IMR-90 (cell line): Measurements from ENCODE around the gene CILP.

Experiments
- CTCF ChIP-seq: conservative IDR thresholded peaks from 2 replicates; pipeline ENCODE4 v1.5.1; 2012; ENCODE audit warnings: mild to moderate bottlenecking, low read depth, low read length, improper control_type of control experiment
- ELK1 ChIP-seq: fragments of 150-350 bp; IDR thresholded peaks from 2 replicates; pipeline ENCODE4 v1.6.1; 2016; ENCODE audit warnings: low read depth, mild to moderate bottlenecking, low read length, moderate library complexity, borderline replicate concordance
- FOS ChIP-seq: fragments of 150-350 bp; IDR thresholded peaks from 2 replicates; pipeline ENCODE4 v1.6.1; 2016; ENCODE audit warnings: low read depth, low read length
- MAZ ChIP-seq: IDR thresholded peaks from 2 replicates; pipeline ENCODE4 v1.6.1; 2012; ENCODE audit warnings: low read depth, mild to moderate bottlenecking, low read length, improper control_type of control experiment, moderate library complexity, borderline replicate concordance
- POLR2A ChIP-seq: IDR thresholded peaks from 2 replicates; pipeline ENCODE4 v1.6.1; 2012; ENCODE audit warnings: mild to moderate bottlenecking, low read depth, low read length
- RAD21 ChIP-seq: IDR thresholded peaks from 2 replicates; pipeline ENCODE4 v1.6.1; 2012; ENCODE audit warnings: low read length, improper control_type of control experiment
- RCOR1 ChIP-seq: IDR thresholded peaks from 2 replicates; pipeline ENCODE4 v1.6.1; 2012; ENCODE audit warnings: mild to moderate bottlenecking, low read length, improper control_type of control experiment; ENCODE audit not compliant: insufficient replicate concordance
- RFX5 ChIP-seq: IDR thresholded peaks from 2 replicates; pipeline ENCODE4 v1.8.0; 2012; ENCODE audit warnings: low read depth, mild to moderate bottlenecking, low read length, moderate library complexity
- SMC3 ChIP-seq: fragments of 150-350 bp; IDR thresholded peaks from 2 replicates; pipeline ENCODE4 v1.6.1; 2016; ENCODE audit warnings: low read depth, mild to moderate bottlenecking, antibody characterized with exemption, low read length, moderate library complexity

DNA sequence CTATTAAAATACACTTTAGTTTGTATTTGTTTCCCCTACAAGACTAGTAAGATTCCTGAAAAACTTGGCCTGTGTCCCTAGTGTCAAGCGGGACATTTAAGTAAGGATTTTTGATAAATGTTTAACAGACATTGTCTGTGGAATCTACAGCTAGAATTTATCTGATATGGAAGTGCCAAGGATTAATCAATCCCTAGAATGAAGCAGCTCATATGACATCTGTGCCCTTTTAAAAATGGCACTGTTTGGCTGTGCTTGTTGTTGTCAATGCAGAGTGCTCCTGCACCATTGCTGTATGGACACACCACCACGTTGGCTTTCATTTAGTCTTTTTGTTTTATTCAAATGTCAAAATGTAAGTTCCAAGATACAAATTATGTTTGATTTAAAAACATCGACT lies 63.4 kb downstream of the CILP start:
- TF ChIP-seq CTCF = no peak
- TF ChIP-seq RAD21 = no peak
- TF ChIP-seq MAZ = no peak
- no peak for TF ChIP-seq POLR2A
- TF ChIP-seq SMC3 = no peak
- TF ChIP-seq FOS = no peak
- TF ChIP-seq RFX5 = no peak
- TF ChIP-seq ELK1 = no peak
- no peak for TF ChIP-seq RCOR1
